Mononuclear cell (primary cell): Measurements from ENCODE around the gene ZNF343. TPM values are rescaled to one million over a fixed set of nuclear protein-coding genes. Genes with fewer than 3 reads are reported as not detected.
"Not testable (repeated sequence)": the region's sequence is repeated elsewhere in the genome, so short reads cannot be mapped to it uniquely, and the experiment has no call there.

Experiments
- H3K27me3 ChIP-seq: 2 replicates; pipeline ENCODE4 v1.6.0; 2011; ENCODE audit warnings: low read length, control low read depth; ENCODE audit not compliant: insufficient read depth
- H3K4me1 ChIP-seq: 2 replicates; pipeline ENCODE4 v1.5.1; 2011; ENCODE audit warnings: mild to moderate bottlenecking, low read length, control low read depth; ENCODE audit not compliant: insufficient read depth
- H3K4me3 ChIP-seq: 2 replicates; pipeline ENCODE4 v1.5.1; 2011; ENCODE audit warnings: mild to moderate bottlenecking, low read length, moderate library complexity
- H3K9me3 ChIP-seq: 2 replicates; pipeline ENCODE4 v1.5.1; 2011; ENCODE audit warnings: low read depth, mild to moderate bottlenecking, control low read depth, low read length
- total RNA-seq: library from RNA; depleted of rRNA; stranded (reverse); fragments of >200 nt; gene quantifications from one replicate; pipeline ENCODE4 v1.2.3, GENCODE V29; 2012

ZNF343 gene
- total RNA-seq, 1 donor: 3.1 TPM

- Histone ChIP-seq H3K4me3 (no peak overlapping the region), H3K4me1 (peaks cover 17% of the 10 kb centered on the region), H3K27me3 (peaks cover 6% of the 10 kb centered on the region), H3K9me3 (no peaks in the 10 kb centered on the region)
Observed at GRCh38 chr20:2507464-2507863, 1.3 kb downstream of the ZNF343 start.

- not testable (repeated sequence) for H3K27me3 ChIP-seq, H3K9me3 ChIP-seq, H3K4me3 ChIP-seq
- H3K4me1 ChIP-seq: peaks cover 17% of the 10 kb centered on the region
Observed at GRCh38 chr20:2506426-2506825, 2.3 kb downstream of the ZNF343 start.

GRCh38 chr20:2504803-2505202, 3.9 kb downstream of the ZNF343 start:
- not testable (repeated sequence) for H3K9me3 ChIP-seq, H3K27me3 ChIP-seq, H3K4me3 ChIP-seq
- peaks cover 17% of the 10 kb centered on the region for H3K4me1 ChIP-seq

GRCh38 chr20:2502808-2503384, 5.8 kb downstream of the ZNF343 start:
- H3K4me1 ChIP-seq, H3K4me3 ChIP-seq, H3K27me3 ChIP-seq, H3K9me3 ChIP-seq: not testable (repeated sequence)

- no peaks in the 10 kb centered on the region for H3K27me3 ChIP-seq
- no peaks in the 10 kb centered on the region for H3K9me3 ChIP-seq
- no peaks in the 10 kb centered on the region for H3K4me1 ChIP-seq
- H3K4me3 ChIP-seq: no peak overlapping the region
Observed at GRCh38 chr20:2485661-2486060, 23.1 kb downstream of the ZNF343 start.

GRCh38 chr20:2485080-2485479, 23.6 kb downstream of the ZNF343 start:
- no peaks in the 10 kb centered on the region for H3K27me3 ChIP-seq
- no peaks in the 10 kb centered on the region for H3K9me3 ChIP-seq
- H3K4me1 ChIP-seq: no peaks in the 10 kb centered on the region
- no peak overlapping the region for H3K4me3 ChIP-seq

- Histone ChIP-seq H3K27me3 (no peaks in the 10 kb centered on the region), H3K4me3 (no peak overlapping the region), H3K9me3 (no peaks in the 10 kb centered on the region), H3K4me1 (no peaks in the 10 kb centered on the region)
Observed at GRCh38 chr20:2483504-2483903, 25.2 kb downstream of the ZNF343 start.

GRCh38 chr20:2480381-2480780, 28.3 kb downstream of the ZNF343 start:
- Histone ChIP-seq H3K4me1 (no peaks in the 10 kb centered on the region), H3K9me3 (no peaks in the 10 kb centered on the region), H3K4me3 (no peak overlapping the region), H3K27me3 (no peaks in the 10 kb centered on the region)

GRCh38 chr20:2476742-2477615, 31.7 kb downstream of the ZNF343 start:
- Histone ChIP-seq H3K4me1 (no peaks in the 10 kb centered on the region), H3K27me3 (no peaks in the 10 kb centered on the region), H3K9me3 (no peaks in the 10 kb centered on the region), H3K4me3 (no peak overlapping the region)

GRCh38 chr20:2475850-2476741, 32.6 kb downstream of the ZNF343 start:
- H3K9me3 ChIP-seq: no peaks in the 10 kb centered on the region
- no peak overlapping the region for H3K4me3 ChIP-seq
- no peaks in the 10 kb centered on the region for H3K27me3 ChIP-seq
- H3K4me1 ChIP-seq: peaks cover under 1% of the 10 kb centered on the region

GRCh38 chr20:2473516-2473915, 35.2 kb downstream of the ZNF343 start:
- H3K4me1 ChIP-seq: peaks cover 17% of the 10 kb centered on the region
- no peaks in the 10 kb centered on the region for H3K27me3 ChIP-seq
- no peaks in the 10 kb centered on the region for H3K9me3 ChIP-seq
- H3K4me3 ChIP-seq: no peak overlapping the region

GRCh38 chr20:2470423-2471193, 38.1 kb downstream of the ZNF343 start, which contains the start of gene SNRPB:
TSS of gene SNRPB (minus strand) at chr20:2470789. CDS start at chr20:2470690, 99 bp downstream.
- Histone ChIP-seq H3K9me3 (no peaks in the 10 kb centered on the region), H3K27me3 (no peaks in the 10 kb centered on the region), H3K4me1 (peaks cover 20% of the 10 kb centered on the region), H3K4me3 (peak within 1 kb of the TSS; percentile 87)

- H3K27me3 ChIP-seq: no peaks in the 10 kb centered on the region
- H3K9me3 ChIP-seq: no peaks in the 10 kb centered on the region
- H3K4me3 ChIP-seq: peak overlapping the region; percentile 87
- peaks cover 20% of the 10 kb centered on the region for H3K4me1 ChIP-seq
Observed at GRCh38 chr20:2469991-2470422, 38.7 kb downstream of the ZNF343 start.

GRCh38 chr20:2468581-2469407, 39.9 kb downstream of the ZNF343 start:
- H3K27me3 ChIP-seq: no peaks in the 10 kb centered on the region
- no peaks in the 10 kb centered on the region for H3K9me3 ChIP-seq
- H3K4me3 ChIP-seq: no peak overlapping the region
- H3K4me1 ChIP-seq: peaks cover 20% of the 10 kb centered on the region
